HG02840 (cell line): ENCODE data around the gene CARM1.
"Not testable (repeated sequence)": the region's sequence is repeated elsewhere in the genome, so short reads cannot be mapped to it uniquely, and the experiment has no call there.

ENCODE experiments used
- ATAC-seq: cut with Tn5 transposase; IDR thresholded peaks from one replicate; pipeline ENCODE4 v1.9.1; 2021; ENCODE audit warnings: mild to moderate bottlenecking, moderate library complexity, moderate number of reproducible peaks; ENCODE audit not compliant: unreplicated experiment, low FRiP score

The CARM1 gene

GRCh38 chr19:10846500-10847202, 24.7 kb upstream of the CARM1 start:
- ATAC-seq = no peak

- no peak for ATAC-seq
Observed at GRCh38 chr19:10848230-10848856, 23.0 kb upstream of the CARM1 start, which contains the start of gene C19orf38. TSS of gene C19orf38 (plus strand) at chr19:10848415. CDS start at chr19:10848509, 94 bp downstream.

- ATAC-seq = no peak
Observed at GRCh38 chr19:10850631-10851030, 20.7 kb upstream of the CARM1 start.

DNA sequence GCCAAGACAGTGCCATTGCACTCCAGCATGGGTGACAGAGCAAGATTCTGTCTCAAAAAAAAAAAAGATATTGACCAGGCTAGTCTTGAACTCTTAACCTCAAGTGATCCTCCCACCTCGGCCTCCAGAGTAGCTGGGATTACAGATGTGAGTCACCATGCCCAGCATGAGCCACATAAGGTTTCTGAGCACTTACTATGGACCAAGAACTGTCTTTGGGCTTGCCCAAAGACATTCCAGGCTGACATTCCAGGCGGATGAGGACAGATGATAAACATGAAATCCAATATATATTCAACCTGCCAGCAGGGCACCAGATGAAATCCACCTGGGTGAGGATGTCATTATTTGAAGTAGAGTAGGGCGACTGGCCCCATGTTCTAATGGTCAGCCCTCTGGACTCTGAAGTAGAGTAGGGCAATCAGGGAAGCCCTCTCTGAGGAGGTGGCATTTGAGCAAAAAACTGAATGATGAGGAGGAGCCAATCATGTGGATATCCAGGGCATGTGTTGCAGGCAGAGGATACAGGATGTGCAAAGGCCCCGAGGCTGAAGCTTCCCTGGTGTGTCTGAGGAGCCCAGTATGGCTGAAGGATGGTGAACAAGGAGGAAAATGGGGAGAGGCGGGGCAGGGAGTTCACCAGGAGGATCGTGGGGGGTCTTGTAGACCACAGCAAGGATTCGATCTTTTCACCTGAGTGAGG, 19.1 kb upstream of the CARM1 start:
- no peak for ATAC-seq

GRCh38 chr19:10852941-10853340, 18.4 kb upstream of the CARM1 start:
- ATAC-seq = no peak

- no peak for ATAC-seq
Observed at GRCh38 chr19:10854350-10855089, 16.8 kb upstream of the CARM1 start.

- no peak for ATAC-seq
Observed at GRCh38 chr19:10855879-10856522, 15.4 kb upstream of the CARM1 start.

GRCh38 chr19:10856899-10857298, 14.5 kb upstream of the CARM1 start:
- ATAC-seq = not testable (repeated sequence)

DNA sequence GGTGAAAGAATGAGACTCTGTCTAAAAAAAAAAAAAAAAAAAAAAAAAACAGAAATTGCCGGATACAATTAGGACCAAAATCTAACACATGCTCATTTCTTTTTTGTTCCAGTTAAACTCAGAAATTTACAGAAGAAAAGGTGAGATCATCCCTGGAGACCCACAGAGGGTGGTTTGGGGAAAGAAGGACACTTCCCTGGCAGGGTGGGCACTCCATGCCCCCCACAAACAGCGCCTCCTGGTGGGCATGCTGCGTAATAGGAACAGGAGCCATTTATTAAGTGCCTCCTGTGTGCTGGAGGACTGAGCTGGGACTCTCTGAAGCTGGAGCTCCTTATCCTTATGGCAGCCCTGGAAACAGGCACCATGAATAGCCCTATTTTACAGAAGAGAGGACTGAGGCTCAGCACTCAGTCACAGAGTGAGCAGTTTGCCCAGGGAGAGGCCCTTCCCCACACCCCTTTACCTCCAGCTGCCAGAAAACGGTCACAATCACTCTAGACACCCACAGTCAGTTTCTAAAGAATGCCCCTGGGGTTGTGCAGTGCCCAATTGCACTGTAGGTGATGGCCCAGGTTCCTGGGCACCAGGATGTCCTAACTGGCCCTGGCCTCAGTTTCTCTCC, 13.0 kb upstream of the CARM1 start:
- no peak for ATAC-seq

DNA sequence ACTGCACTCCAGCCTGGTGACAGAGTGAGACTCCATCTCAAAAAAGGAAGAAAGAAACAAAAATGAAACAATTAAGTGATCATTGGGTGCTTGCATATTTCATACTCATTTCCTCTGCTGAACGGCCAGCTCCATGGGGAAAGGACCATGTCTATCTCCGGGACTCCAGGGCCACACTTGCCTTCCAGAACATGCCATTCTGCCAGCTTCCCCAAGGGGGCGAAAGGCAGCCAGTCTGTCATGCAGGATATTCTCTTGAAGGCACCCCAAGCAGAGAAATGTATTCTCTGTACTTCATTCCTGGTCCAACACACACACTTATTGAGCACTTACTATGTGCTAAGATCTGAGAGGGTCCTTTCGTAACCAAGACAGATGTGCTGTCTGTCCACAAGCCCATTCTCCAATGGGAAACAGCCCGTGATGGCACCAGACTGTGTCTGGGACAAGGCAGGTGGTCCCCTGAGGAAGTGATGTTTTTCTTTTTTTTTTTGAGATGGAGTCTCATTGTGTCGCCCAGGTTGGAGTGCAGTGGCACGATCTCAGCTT, 10.2 kb upstream of the CARM1 start:
- ATAC-seq = no peak

- ATAC-seq = no peak
Observed at GRCh38 chr19:10862561-10863106, 8.7 kb upstream of the CARM1 start.

DNA sequence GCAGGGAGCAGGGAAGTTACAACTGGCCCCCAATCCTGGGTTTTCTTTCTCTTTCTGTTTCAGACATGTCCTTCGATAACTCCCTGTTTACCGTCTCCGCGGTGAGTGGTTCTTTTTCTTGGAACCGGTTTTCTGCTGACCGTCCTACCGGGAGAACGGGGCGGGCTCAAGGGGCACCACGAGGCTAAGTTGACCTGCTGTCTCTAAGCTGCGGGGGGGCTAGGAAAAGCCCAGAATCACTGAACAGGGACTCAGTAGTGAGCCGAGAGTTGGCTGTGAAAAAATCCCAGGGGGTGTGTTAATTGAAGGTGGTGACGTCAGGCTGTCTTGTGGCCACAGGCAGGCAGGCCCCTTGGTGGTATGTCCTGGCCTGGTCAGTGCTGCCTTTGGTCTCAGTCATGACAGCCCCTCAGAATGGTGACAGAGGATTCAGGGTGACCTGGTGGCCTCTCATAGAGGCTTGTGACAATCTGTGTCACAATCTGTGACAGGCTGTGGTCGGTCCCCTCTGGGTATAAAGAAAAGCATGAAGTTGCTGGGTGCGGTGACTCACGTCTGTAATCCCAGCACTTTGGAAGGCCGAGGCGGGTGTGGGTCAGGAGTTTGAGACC, 8.1 kb upstream of the CARM1 start:
- no peak for ATAC-seq

DNA sequence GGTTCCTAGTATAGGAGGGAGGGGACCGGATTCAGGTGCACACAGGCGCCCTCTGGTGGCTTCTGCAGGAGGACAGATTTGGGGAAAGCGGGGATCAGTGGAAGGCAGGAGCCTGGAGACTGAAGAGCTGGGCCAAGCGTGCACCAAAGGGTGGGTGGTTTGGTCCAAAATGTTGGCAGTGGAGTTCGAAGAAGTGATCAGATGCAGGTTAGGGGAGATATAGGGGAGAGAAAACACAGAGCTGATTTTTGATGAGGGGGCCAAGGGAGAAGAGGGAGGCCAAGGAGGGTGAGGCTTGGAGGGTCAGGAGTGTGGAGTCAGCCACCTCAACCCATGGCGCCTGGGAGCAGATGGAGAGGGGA, 6.8 kb upstream of the CARM1 start:
- no peak for ATAC-seq

- no peak for ATAC-seq
Observed at GRCh38 chr19:10866495-10866894, 4.9 kb upstream of the CARM1 start.

DNA sequence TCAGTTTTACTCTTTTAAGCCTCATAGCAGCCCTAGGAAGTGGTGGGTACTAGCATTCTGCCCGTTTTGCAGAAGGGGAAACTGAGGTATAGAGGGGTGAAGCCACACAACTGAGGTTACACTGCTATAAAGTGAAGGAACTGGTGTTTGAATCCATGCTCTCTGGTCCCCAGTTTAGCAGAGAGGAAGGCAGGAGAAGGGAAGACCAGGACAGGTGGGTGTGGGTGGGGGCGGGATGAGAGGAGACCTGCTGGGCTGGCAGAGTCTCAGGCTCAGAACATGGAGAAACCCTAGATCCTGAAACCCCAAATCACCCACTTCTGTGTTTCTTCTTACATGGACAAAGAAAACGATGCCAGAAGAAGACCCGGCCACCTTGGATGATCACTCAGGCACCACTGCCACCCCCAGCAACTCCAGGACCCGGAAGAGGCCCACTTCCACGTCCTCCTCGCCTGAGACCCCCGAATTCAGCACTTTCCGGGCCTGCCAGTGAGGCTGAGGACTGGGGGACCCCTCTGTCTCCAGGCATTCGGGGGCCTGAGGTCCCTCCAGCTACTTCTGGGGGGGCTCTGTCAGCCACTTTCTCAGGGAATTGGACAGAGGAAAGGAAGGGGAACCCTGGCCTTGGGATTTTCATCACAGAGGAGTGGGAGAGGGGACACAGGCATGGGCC, 2.3 kb upstream of the CARM1 start:
- ATAC-seq = no peak

GRCh38 chr19:10869872-10870311, 1.5 kb upstream of the CARM1 start:
- not testable (repeated sequence) for ATAC-seq

DNA sequence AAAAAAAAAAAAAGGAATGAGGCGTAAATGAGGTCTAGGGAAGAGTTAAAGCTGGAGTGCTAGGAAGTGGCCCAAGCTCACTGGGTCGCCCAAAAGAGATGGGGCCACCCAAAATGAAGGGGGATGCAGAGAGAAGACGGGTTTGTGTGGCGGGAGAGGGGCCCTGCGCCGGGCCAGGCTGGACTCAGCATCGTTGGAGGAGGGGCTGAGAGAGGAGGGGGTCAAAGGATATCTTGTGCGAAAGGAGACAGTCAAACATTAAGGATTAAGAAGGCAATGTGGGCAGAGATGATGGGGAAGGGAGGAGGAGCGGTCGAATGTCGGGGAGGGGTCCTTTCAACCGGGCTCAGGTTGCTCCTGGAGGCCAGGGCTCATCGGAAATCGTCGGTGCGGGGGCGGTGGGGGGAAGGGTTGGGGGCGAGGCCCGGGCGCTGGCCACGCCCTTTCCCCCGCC, 825 bp upstream of the CARM1 start:
- no peak for ATAC-seq
